ENCODE measurements around the gene PLAC1. TPM values are rescaled to one million over a fixed set of nuclear protein-coding genes. Genes with fewer than 3 reads are reported as not detected.

The PLAC1 gene
- total RNA-seq, 2 donors from 2014 or later: not detected

DNA sequence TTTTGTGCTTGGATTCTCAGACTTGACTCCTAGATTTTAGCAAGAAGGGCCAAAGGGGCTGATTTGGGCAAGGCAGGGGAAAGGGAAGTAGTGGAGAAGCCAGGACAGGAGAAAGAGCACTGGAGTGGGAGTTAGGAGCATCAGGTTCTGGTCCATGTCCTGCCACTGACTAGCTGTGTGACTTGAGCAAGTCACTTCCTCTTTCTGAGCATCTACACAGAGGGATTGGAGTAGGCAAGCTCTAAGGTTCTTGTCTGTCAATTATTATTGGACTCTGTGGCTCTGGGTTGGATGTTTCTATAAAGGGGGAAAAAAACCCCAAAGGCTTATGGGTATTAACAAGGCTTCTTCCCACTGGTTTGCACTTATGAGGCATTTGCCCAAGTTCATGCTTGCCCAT, 24.4 kb downstream of the PLAC1 start:
- Histone ChIP-seq H3K9me3 (no peaks in the 10 kb centered on the region), H3K27me3 (no peaks in the 10 kb centered on the region), H3K36me3 (no peaks in the 10 kb centered on the region), H3K4me3 (no peak overlapping the region), H3K27ac (no peak overlapping the region), H3K4me1 (no peaks in the 10 kb centered on the region)
- no peak for DNase-seq (ENCODE audit: low spot score)
- TF ChIP-seq, protein P1, sequence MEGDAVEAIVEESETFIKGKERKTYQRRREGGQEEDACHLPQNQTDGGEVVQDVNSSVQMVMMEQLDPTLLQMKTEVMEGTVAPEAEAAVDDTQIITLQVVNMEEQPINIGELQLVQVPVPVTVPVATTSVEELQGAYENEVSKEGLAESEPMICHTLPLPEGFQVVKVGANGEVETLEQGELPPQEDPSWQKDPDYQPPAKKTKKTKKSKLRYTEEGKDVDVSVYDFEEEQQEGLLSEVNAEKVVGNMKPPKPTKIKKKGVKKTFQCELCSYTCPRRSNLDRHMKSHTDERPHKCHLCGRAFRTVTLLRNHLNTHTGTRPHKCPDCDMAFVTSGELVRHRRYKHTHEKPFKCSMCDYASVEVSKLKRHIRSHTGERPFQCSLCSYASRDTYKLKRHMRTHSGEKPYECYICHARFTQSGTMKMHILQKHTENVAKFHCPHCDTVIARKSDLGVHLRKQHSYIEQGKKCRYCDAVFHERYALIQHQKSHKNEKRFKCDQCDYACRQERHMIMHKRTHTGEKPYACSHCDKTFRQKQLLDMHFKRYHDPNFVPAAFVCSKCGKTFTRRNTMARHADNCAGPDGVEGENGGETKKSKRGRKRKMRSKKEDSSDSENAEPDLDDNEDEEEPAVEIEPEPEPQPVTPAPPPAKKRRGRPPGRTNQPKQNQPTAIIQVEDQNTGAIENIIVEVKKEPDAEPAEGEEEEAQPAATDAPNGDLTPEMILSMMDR (IDR thresholded peaks at IDR 0.05): no peak

DNA sequence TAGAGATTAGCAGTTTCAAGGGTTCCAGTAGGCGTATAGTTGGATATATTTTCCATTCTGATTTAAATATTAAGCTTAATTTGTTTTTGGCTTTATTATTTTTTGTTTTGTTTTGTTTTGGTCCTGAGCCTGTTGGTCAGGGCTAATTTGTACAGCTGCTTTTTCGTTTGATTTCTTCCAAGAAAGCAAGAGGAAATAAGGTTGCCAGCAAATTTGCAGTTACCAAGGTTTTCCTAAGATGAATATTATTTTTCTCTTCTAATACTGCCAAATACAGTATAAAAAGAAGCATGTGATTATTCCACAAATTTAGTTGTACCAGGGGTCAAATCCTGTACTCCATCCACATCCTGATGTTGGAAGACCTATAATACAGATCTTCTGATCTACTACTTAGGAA, 24.9 kb downstream of the PLAC1 start:
- H3K27ac ChIP-seq: no peak overlapping the region
- H3K4me3 ChIP-seq: no peak overlapping the region
- no peaks in the 10 kb centered on the region for H3K9me3 ChIP-seq
- no peaks in the 10 kb centered on the region for H3K36me3 ChIP-seq
- DNase-seq (ENCODE audit: low spot score): no peak
- H3K27me3 ChIP-seq: no peaks in the 10 kb centered on the region
- no peaks in the 10 kb centered on the region for H3K4me1 ChIP-seq
- TF ChIP-seq, protein P1 (IDR thresholded peaks at IDR 0.05): no peak

DNA sequence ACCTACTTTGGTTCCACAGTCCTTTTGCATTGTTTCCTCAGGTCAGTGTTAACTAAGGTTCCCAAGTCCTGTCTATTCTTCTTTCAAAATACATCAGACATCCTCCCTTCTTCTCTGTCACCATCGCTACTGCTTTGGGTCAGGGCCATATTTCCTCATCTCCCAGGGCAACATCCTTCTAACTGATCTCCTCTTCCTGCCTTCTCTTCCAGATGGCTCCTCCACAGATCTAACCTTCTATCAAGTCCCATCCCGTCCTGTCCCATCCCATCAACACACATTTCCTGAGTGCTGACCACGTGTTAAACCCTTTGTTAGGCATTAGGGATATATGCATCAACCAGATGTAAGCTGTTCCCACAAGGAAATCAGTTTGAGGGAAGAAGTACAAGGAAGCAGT, 25.9 kb downstream of the PLAC1 start:
- TF ChIP-seq, protein P1 (IDR thresholded peaks at IDR 0.05): no peak
- H3K27ac ChIP-seq: no peak overlapping the region
- no peak overlapping the region for H3K4me3 ChIP-seq
- H3K9me3 ChIP-seq: no peaks in the 10 kb centered on the region
- H3K36me3 ChIP-seq: no peaks in the 10 kb centered on the region
- no peaks in the 10 kb centered on the region for H3K27me3 ChIP-seq
- DNase-seq (ENCODE audit: low spot score): no peak
- no peaks in the 10 kb centered on the region for H3K4me1 ChIP-seq

GRCh38 chrX:134631426-134632346, 26.6 kb downstream of the PLAC1 start:
- Histone ChIP-seq H3K4me1 (no peaks in the 10 kb centered on the region), H3K4me3 (no peak overlapping the region), H3K27ac (no peak overlapping the region), H3K27me3 (no peaks in the 10 kb centered on the region), H3K36me3 (no peaks in the 10 kb centered on the region), H3K9me3 (no peaks in the 10 kb centered on the region)
- TF ChIP-seq, protein P1 (IDR thresholded peaks at IDR 0.05): no peak
- DNase-seq (ENCODE audit: low spot score): no peak

DNA sequence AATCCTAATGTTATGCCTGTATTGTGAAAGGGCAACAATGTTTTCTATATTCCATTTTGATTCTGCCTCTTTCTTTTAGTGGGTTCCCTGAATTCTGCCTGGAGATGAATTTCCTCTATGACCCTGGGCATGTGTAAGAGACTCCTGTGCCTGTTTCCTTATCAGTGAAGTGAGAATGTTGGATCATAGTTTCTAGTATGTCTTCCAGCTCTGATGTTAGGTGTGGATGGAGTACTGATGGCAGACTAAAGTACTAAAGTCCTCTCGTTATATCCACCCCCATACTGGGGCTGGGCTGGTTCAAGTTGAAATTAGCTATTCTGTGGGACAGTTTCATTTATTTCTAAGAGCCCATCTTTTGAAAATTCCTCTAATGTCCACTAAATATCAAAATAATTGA, 29.6 kb downstream of the PLAC1 start:
- Histone ChIP-seq H3K27ac (no peak overlapping the region), H3K36me3 (no peaks in the 10 kb centered on the region), H3K27me3 (no peaks in the 10 kb centered on the region), H3K9me3 (no peaks in the 10 kb centered on the region), H3K4me1 (peaks cover 0 to 17% of the 10 kb centered on the region in 2 donors), H3K4me3 (no peak overlapping the region)
- TF ChIP-seq, protein P1 (IDR thresholded peaks at IDR 0.05): no peak
- DNase-seq (ENCODE audit: low spot score): no peak

Data from right atrium auricular region (tissue), 2 donors.